Panc1 (cell line): ENCODE measurements around the gene ZNF254. TPM values are rescaled to one million over a fixed set of nuclear protein-coding genes. Genes with fewer than 3 reads are reported as not detected.

Source experiments
- ATAC-seq: fragments of 200-7000 bp; cut with Tn5 transposase; 2 replicates; pipeline ENCODE4 v1.9.1; 2020; ENCODE audit warnings: mild to moderate bottlenecking, moderate library complexity
- BruUV-seq: library from RNA; stranded (reverse); fragments of 400-500 nt; replicated peaks from 2 replicates; lab custom pipeline; 2021; lab: Mats Ljungman, UMichigan
- CTCF ChIA-PET: fragments of 300-600 bp; sonication (Branson Sonifier 250); formaldehyde crosslinking; loops from one replicate; lab custom pipeline; 2022; ENCODE audit warnings: antibody characterized with exemption; lab: Charles Lee
- POLR2A ChIA-PET: fragments of 300-600 bp; sonication (Branson Sonifier 250); formaldehyde crosslinking; loops from one replicate; lab custom pipeline; 2022; ENCODE audit warnings: antibody characterized with exemption; lab: Charles Lee
- DNase-seq: peaks from one replicate; pipeline ENCODE4 v3.0.0-alpha.2; 2010; ENCODE audit warnings: low read depth, low spot score
- H3K27ac ChIP-seq: 2 replicates; pipeline ENCODE4 v1.5.1; 2011; ENCODE audit warnings: mild to moderate bottlenecking, low read length, inconsistent platforms
- H3K27me3 ChIP-seq: fragments of 200-500 bp; sonication (Bioruptor generic); 2 replicates; pipeline ENCODE4 v1.6.0; 2014; ENCODE audit warnings: low read length, inconsistent platforms; ENCODE audit not compliant: control insufficient read depth, insufficient read depth
- H3K36me3 ChIP-seq: fragments of 200-500 bp; sonication (Bioruptor generic); 2 replicates; pipeline ENCODE4 v1.5.1; 2014; ENCODE audit warnings: inconsistent platforms, mild to moderate bottlenecking, low read length, moderate library complexity; ENCODE audit not compliant: control insufficient read depth, insufficient read depth
- H3K4me1 ChIP-seq: 2 replicates; pipeline ENCODE4 v1.5.1; 2011; ENCODE audit warnings: inconsistent platforms, mild to moderate bottlenecking, low read length, moderate library complexity; ENCODE audit not compliant: control insufficient read depth, insufficient read depth
- H3K4me3 ChIP-seq, 2 experiments: 2 replicates each; pipeline ENCODE4 v1.5.1; 2011 to 2012; ENCODE audit warnings: low read depth in 2 of 2, low read length in 2 of 2, mild to moderate bottlenecking in 2 of 2, inconsistent platforms in 1 of 2, moderate library complexity in 1 of 2
- H3K9me3 ChIP-seq: fragments of 200-500 bp; sonication (Bioruptor generic); 2 replicates; pipeline ENCODE4 v1.5.1; 2014; ENCODE audit warnings: low read depth, mild to moderate bottlenecking, inconsistent platforms, low read length, moderate library complexity; ENCODE audit not compliant: control insufficient read depth, insufficient read depth
- POLR2AphosphoS5 ChIP-seq: IDR thresholded peaks from 2 replicates; pipeline ENCODE4 v1.6.1; 2012; ENCODE audit warnings: mild to moderate bottlenecking, low read depth, low read length, moderate library complexity
- REST ChIP-seq, 2 experiments: IDR thresholded peaks; 2 replicates each; pipeline ENCODE4 v1.6.1; 2011 to 2012; ENCODE audit warnings: low read depth in 2 of 2, control low read depth in 1 of 2, low read length in 1 of 2, mild to moderate bottlenecking in 1 of 2, moderate library complexity in 1 of 2; ENCODE audit not compliant: insufficient read depth in 1 of 2
- SIN3A ChIP-seq: IDR thresholded peaks from 2 replicates; pipeline ENCODE4 v1.6.1; 2012; ENCODE audit warnings: low read depth, mild to moderate bottlenecking, low read length, moderate library complexity, borderline replicate concordance; ENCODE audit not compliant: insufficient read depth
- TCF7L2 ChIP-seq: IDR thresholded peaks from 2 replicates; pipeline ENCODE4 v1.6.1; 2011; ENCODE audit warnings: mild to moderate bottlenecking, low read depth, low read length, inconsistent platforms
- in situ Hi-C: cut with HindIII; loops from 2 replicates; pipeline ENCODE4 v1.10.0; 2016; ENCODE audit warnings: low sequenced_read_pairs, low pct_unique_long_range_greater_than_20kb
- intact Hi-C: fragments of 100-400 bp; cut with micrococcal nuclease; formaldehyde crosslinking; loops from one replicate; pipeline ENCODE4 v1.10.0; 2022; ENCODE audit not compliant: unreplicated experiment
- total RNA-seq: library from RNA; stranded (reverse); gene quantifications from one replicate; pipeline ENCODE4 v1.2.1, GENCODE V29; 2021; ENCODE audit not compliant: unreplicated experiment
- TF ChIP-seq, protein P1 (sequence below): fragments of 450-650 bp; IDR thresholded peaks from 2 replicates; pipeline ENCODE4 v1.5.1; 2017; ENCODE audit warnings: mild to moderate bottlenecking

Gene ZNF254
- total RNA-seq, 1 experiment from 2014 or later = 12.1 TPM

DNA sequence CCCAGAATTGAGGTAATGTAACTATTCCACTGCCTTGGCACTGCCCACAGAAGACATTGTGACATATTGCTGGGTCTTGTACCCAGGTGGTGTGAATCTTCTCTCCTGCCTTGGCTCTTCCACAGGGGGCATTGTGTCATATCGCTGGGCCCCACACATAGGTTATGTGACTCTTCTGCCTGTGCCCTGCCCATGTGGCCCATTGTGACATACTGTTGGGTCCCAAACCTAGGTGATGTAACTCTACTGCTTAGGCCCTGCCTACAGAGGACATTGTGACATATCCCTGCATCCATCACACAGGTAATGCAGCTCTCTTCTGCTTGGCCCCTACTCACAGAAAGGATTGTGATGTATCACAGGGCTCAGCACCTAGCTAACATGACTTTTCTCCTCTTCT is 37.5 kb upstream of the ZNF254 start:
- no peak for ATAC-seq
- in situ Hi-C loops (no loop called here), intact Hi-C loops (no loop called here)
- Histone ChIP-seq H3K9me3 (no peaks in the 10 kb centered on the region), H3K27me3 (no peaks in the 10 kb centered on the region), H3K4me1 (peaks cover 9% of the 10 kb centered on the region), H3K36me3 (peaks cover 3% of the 10 kb centered on the region; the same call in 1 of the 2 replicates), H3K27ac (no peak overlapping the region), H3K4me3 (no peak overlapping the region)
- CTCF ChIA-PET = no interaction called here
- TF ChIP-seq REST (IDR thresholded peaks at IDR 0.05; ENCODE audit: insufficient read depth in 1 of 2, low read depth in 2 of 2, low read length in 1 of 2) (no peak), TCF7L2 (no peak), SIN3A (no peak), POLR2AphosphoS5 (no peak)
- TF ChIP-seq, protein P1, sequence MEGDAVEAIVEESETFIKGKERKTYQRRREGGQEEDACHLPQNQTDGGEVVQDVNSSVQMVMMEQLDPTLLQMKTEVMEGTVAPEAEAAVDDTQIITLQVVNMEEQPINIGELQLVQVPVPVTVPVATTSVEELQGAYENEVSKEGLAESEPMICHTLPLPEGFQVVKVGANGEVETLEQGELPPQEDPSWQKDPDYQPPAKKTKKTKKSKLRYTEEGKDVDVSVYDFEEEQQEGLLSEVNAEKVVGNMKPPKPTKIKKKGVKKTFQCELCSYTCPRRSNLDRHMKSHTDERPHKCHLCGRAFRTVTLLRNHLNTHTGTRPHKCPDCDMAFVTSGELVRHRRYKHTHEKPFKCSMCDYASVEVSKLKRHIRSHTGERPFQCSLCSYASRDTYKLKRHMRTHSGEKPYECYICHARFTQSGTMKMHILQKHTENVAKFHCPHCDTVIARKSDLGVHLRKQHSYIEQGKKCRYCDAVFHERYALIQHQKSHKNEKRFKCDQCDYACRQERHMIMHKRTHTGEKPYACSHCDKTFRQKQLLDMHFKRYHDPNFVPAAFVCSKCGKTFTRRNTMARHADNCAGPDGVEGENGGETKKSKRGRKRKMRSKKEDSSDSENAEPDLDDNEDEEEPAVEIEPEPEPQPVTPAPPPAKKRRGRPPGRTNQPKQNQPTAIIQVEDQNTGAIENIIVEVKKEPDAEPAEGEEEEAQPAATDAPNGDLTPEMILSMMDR = no peak
- POLR2A ChIA-PET = no interaction called here
- no TSS peak for BruUV-seq
- DNase-seq = no peak

GRCh38 chr19:24051516-24051915 is 35.5 kb upstream of the ZNF254 start:
- H3K27me3 ChIP-seq = no peaks in the 10 kb centered on the region
- ChIA-PET POLR2A (no interaction called here), CTCF (no interaction called here)
- in situ Hi-C loops (no loop called here), intact Hi-C loops (no loop called here)
- TF ChIP-seq, protein P1 = no peak
- no peak for TF ChIP-seq POLR2AphosphoS5
- TF ChIP-seq REST (IDR thresholded peaks at IDR 0.05; ENCODE audit: insufficient read depth in 1 of 2, low read depth in 2 of 2, low read length in 1 of 2) = no peak
- no peak for TF ChIP-seq SIN3A
- TF ChIP-seq TCF7L2 = no peak
- H3K4me1 ChIP-seq = peaks cover 9% of the 10 kb centered on the region
- H3K4me3 ChIP-seq = no peak overlapping the region
- no peaks in the 10 kb centered on the region for H3K9me3 ChIP-seq
- H3K36me3 ChIP-seq = peaks cover 3% of the 10 kb centered on the region; the same call in 1 of the 2 replicates
- BruUV-seq = no TSS peak
- no peak for DNase-seq
- no peak overlapping the region for H3K27ac ChIP-seq
- ATAC-seq = no peak
